H9 (cell line): ENCODE results near the gene EFL1. TPM values are rescaled to one million over a fixed set of nuclear protein-coding genes. Genes with fewer than 3 reads are reported as not detected.
"Not testable (repeated sequence)": the region's sequence is repeated elsewhere in the genome, so short reads cannot be mapped to it uniquely, and the experiment has no call there.

Experiments
- DNase-seq: peaks from one replicate; pipeline ENCODE4 v3.0.0-alpha.2; 2017
- H2AFZ ChIP-seq: one replicate; pipeline ENCODE4 v1.6.1; 2013; ENCODE audit warnings: mild to moderate bottlenecking, low read length, control low read depth, moderate library complexity
- H2AK5ac ChIP-seq: 2 replicates; pipeline ENCODE4 v1.6.1; 2013; ENCODE audit warnings: low read length, control low read depth, mixed read lengths; ENCODE audit not compliant: insufficient read length
- H2BK120ac ChIP-seq: one replicate; pipeline ENCODE4 v1.6.1; 2013; ENCODE audit warnings: low read depth, mild to moderate bottlenecking, low read length, control low read depth, inconsistent platforms; ENCODE audit not compliant: poor library complexity, severe bottlenecking
- H2BK12ac ChIP-seq: 2 replicates; pipeline ENCODE4 v1.6.1; 2013; ENCODE audit warnings: low read length, control low read depth, mixed read lengths, low read depth; ENCODE audit not compliant: insufficient read length
- H2BK15ac ChIP-seq: 2 replicates; pipeline ENCODE4 v1.6.1; 2013; ENCODE audit warnings: low read depth, low read length, control low read depth
- H2BK20ac ChIP-seq: one replicate; pipeline ENCODE4 v1.6.1; 2013; ENCODE audit warnings: low read depth, mild to moderate bottlenecking, low read length, control low read depth, inconsistent platforms; ENCODE audit not compliant: poor library complexity, severe bottlenecking
- H2BK5ac ChIP-seq: 2 replicates; pipeline ENCODE4 v1.6.1; 2013; ENCODE audit warnings: low read length, control low read depth, mixed read lengths; ENCODE audit not compliant: insufficient read length
- H3K14ac ChIP-seq: 2 replicates; pipeline ENCODE4 v1.6.1; 2013; ENCODE audit warnings: low read length, control low read depth; ENCODE audit not compliant: insufficient read depth
- H3K18ac ChIP-seq: 2 replicates; pipeline ENCODE4 v1.6.1; 2013; ENCODE audit warnings: low read depth, mild to moderate bottlenecking, mixed read lengths, low read length, control low read depth; ENCODE audit not compliant: insufficient read length
- H3K23ac ChIP-seq: 2 replicates; pipeline ENCODE4 v1.6.1; 2013; ENCODE audit warnings: low read length, control low read depth, mixed read lengths, low read depth; ENCODE audit not compliant: insufficient read length
- H3K23me2 ChIP-seq: 2 replicates; pipeline ENCODE4 v1.6.1; 2013; ENCODE audit warnings: low read depth, mild to moderate bottlenecking, mixed read lengths, low read length, control low read depth; ENCODE audit not compliant: insufficient read length, poor library complexity, severe bottlenecking
- H3K27ac ChIP-seq: 2 replicates; pipeline ENCODE4 v1.5.1; 2013; ENCODE audit warnings: low read length, control low read depth, mixed read lengths, low read depth; ENCODE audit not compliant: insufficient read length
- H3K27me3 ChIP-seq: 2 replicates; pipeline ENCODE4 v1.6.1; 2013; ENCODE audit warnings: low read length, control low read depth, inconsistent platforms; ENCODE audit not compliant: insufficient read depth
- H3K4ac ChIP-seq: 2 replicates; pipeline ENCODE4 v1.6.1; 2013; ENCODE audit warnings: low read depth, mild to moderate bottlenecking, control low read depth, inconsistent platforms, low read length, moderate library complexity
- H3K4me1 ChIP-seq: 2 replicates; pipeline ENCODE4 v1.6.1; 2013; ENCODE audit warnings: low read length, control low read depth, inconsistent platforms; ENCODE audit not compliant: insufficient read depth
- H3K4me2 ChIP-seq: 2 replicates; pipeline ENCODE4 v1.6.1; 2013; ENCODE audit warnings: low read length, control low read depth, mixed read lengths; ENCODE audit not compliant: insufficient read length, insufficient read depth
- H3K56ac ChIP-seq: 2 replicates; pipeline ENCODE4 v1.6.1; 2013; ENCODE audit warnings: low read depth, mild to moderate bottlenecking, mixed read lengths, low read length, control low read depth; ENCODE audit not compliant: insufficient read length
- H3K79me1 ChIP-seq: 2 replicates; pipeline ENCODE4 v1.6.1; 2013; ENCODE audit warnings: low read depth, mild to moderate bottlenecking, moderate library complexity, low read length, control low read depth, inconsistent platforms; ENCODE audit not compliant: insufficient read depth, poor library complexity, severe bottlenecking
- H3K79me2 ChIP-seq: 2 replicates; pipeline ENCODE4 v1.6.1; 2013; ENCODE audit warnings: low read length, control low read depth, inconsistent platforms; ENCODE audit not compliant: insufficient read depth
- H3K9ac ChIP-seq: 2 replicates; pipeline ENCODE4 v1.6.1; 2013; ENCODE audit warnings: low read length, control low read depth, mixed read lengths; ENCODE audit not compliant: insufficient read length; ENCODE audit errors: extremely low read depth
- H3K9me3 ChIP-seq: one replicate; pipeline ENCODE4 v1.6.1; 2013; ENCODE audit warnings: low read depth, low read length, inconsistent platforms; ENCODE audit not compliant: control insufficient read depth
- H3T11ph ChIP-seq: one replicate; pipeline ENCODE4 v1.6.1; 2013; ENCODE audit warnings: mild to moderate bottlenecking, low read length, control low read depth, inconsistent platforms
- H4K20me1 ChIP-seq: one replicate; pipeline ENCODE4 v1.6.1; 2013; ENCODE audit not compliant: control insufficient read depth, insufficient read length, insufficient read depth
- H4K5ac ChIP-seq: 2 replicates; pipeline ENCODE4 v1.6.1; 2013; ENCODE audit warnings: low read depth, mild to moderate bottlenecking, mixed read lengths, low read length, control low read depth; ENCODE audit not compliant: insufficient read length
- H4K8ac ChIP-seq: replicated peaks from 2 replicates; pipeline ENCODE4 v1.6.1; 2013; ENCODE audit warnings: low read length, control low read depth, mixed read lengths, low read depth; ENCODE audit not compliant: insufficient read length
- H4K91ac ChIP-seq: 2 replicates; pipeline ENCODE4 v1.6.1; 2013; ENCODE audit warnings: low read depth, mild to moderate bottlenecking, moderate library complexity, mixed read lengths, low read length, control low read depth; ENCODE audit not compliant: insufficient read length
- H3K27ac Mint-ChIP-seq, 3 experiments: 2 replicates in 2 of 3; 3 replicates in 1 of 3; pipeline ENCODE4 v1.8.0; 2020 to 2021; ENCODE audit warnings: mixed read lengths in 3 of 3, mild to moderate bottlenecking in 1 of 3, moderate library complexity in 1 of 3
- H3K27me3 Mint-ChIP-seq: 2 replicates; pipeline ENCODE4 v1.8.0; 2021; ENCODE audit warnings: low read depth, mild to moderate bottlenecking, moderate library complexity, mixed read lengths
- H3K36me3 Mint-ChIP-seq, 3 experiments: 2 replicates in 2 of 3; 3 replicates in 1 of 3; pipeline ENCODE4 v1.8.0; 2020 to 2021; ENCODE audit warnings: low read depth in 3 of 3, mixed read lengths in 3 of 3; ENCODE audit not compliant: insufficient read depth in 1 of 3
- H3K4me1 Mint-ChIP-seq, 2 experiments: 2 replicates each; pipeline ENCODE4 v1.8.0; 2020; ENCODE audit warnings: mixed read lengths in 2 of 2
- H3K4me3 Mint-ChIP-seq, 2 experiments: 2 replicates in 1 of 2; 3 replicates in 1 of 2; pipeline ENCODE4 v1.8.0; 2020 to 2021; ENCODE audit warnings: mild to moderate bottlenecking in 2 of 2, mixed read lengths in 2 of 2, moderate library complexity in 1 of 2
- H3K9me3 Mint-ChIP-seq, 2 experiments: 2 replicates in 1 of 2; 3 replicates in 1 of 2; pipeline ENCODE4 v1.8.0; 2020; ENCODE audit warnings: mild to moderate bottlenecking in 2 of 2, mixed read lengths in 2 of 2, moderate library complexity in 1 of 2
- WGBS: extraction: QIAGEN DNeasy Blood & Tissue Kit; methylation state at CpG from one replicate; pipeline ENCODE4 v1.1.7; 2013; ENCODE audit warnings: missing lambda C conversion rate, low lambda C conversion rate, mixed read lengths; ENCODE audit not compliant: insufficient read length; ENCODE audit errors: extremely low coverage; 5-methylcytosine and 5-hydroxymethylcytosine counted together
- total RNA-seq: library from RNA; stranded (reverse); gene quantifications from 2 replicates; pipeline ENCODE4 v1.2.1, GENCODE V29; 2021

Gene EFL1
- total RNA-seq, 1 experiment from 2014 or later = 29.4 TPM

GRCh38 chr15:82212201-82212600 is 50.3 kb downstream of the EFL1 start:
- not testable (repeated sequence) for H3K4me1 Mint-ChIP-seq, H4K5ac ChIP-seq, DNase-seq

GRCh38 chr15:82210066-82210597 is 52.4 kb downstream of the EFL1 start:
- not testable (repeated sequence) for H3T11ph ChIP-seq, H3K23me2 ChIP-seq, H3K56ac ChIP-seq, H3K4me1 ChIP-seq, H3K4me3 Mint-ChIP-seq, H3K4me1 Mint-ChIP-seq, H2BK20ac ChIP-seq, H3K79me1 ChIP-seq, H4K20me1 ChIP-seq, H3K4ac ChIP-seq, H3K9ac ChIP-seq, H2BK5ac ChIP-seq, H3K27me3 Mint-ChIP-seq, H4K5ac ChIP-seq, H2BK120ac ChIP-seq, H2AK5ac ChIP-seq, H2BK12ac ChIP-seq, H3K18ac ChIP-seq, H3K79me2 ChIP-seq, H3K27ac Mint-ChIP-seq, DNase-seq, H4K91ac ChIP-seq, H3K14ac ChIP-seq, H3K9me3 ChIP-seq, H2BK15ac ChIP-seq, H2AFZ ChIP-seq, H3K23ac ChIP-seq, H4K8ac ChIP-seq, H3K4me2 ChIP-seq, H3K27me3 ChIP-seq, H3K9me3 Mint-ChIP-seq, H3K27ac ChIP-seq
- peaks cover 0 to 20% (median 2%) of the 10 kb centered on the region in 3 experiments; a peak in 4 of 7 replicates for H3K36me3 Mint-ChIP-seq
- WGBS = no CpG with 5 or more reads among the region's 3 CpGs

More at GRCh38 chr15:82212201-82212600, 50.3 kb downstream of the EFL1 start:
- not testable (repeated sequence) for H3K18ac ChIP-seq, H3K23me2 ChIP-seq, H2BK12ac ChIP-seq, H4K91ac ChIP-seq, H3K27ac ChIP-seq, H2AFZ ChIP-seq, H3K56ac ChIP-seq, H3K4ac ChIP-seq, H3K23ac ChIP-seq, H2BK120ac ChIP-seq, H3K79me1 ChIP-seq, H3K79me2 ChIP-seq, H3K14ac ChIP-seq, H4K8ac ChIP-seq, H3K27me3 ChIP-seq, H2BK5ac ChIP-seq, H3K27me3 Mint-ChIP-seq, H2BK15ac ChIP-seq, H2AK5ac ChIP-seq, H3K27ac Mint-ChIP-seq, H3K4me1 ChIP-seq, H2BK20ac ChIP-seq, H3K9ac ChIP-seq, H3K4me2 ChIP-seq, H3T11ph ChIP-seq, H3K9me3 Mint-ChIP-seq, H4K20me1 ChIP-seq, H3K4me3 Mint-ChIP-seq, H3K9me3 ChIP-seq
- H3K36me3 Mint-ChIP-seq = peaks cover 0 to 20% (median 2%) of the 10 kb centered on the region in 3 experiments; a peak in 4 of 7 replicates
